Neural crest cell (in vitro differentiated cells): ENCODE measurements around the gene RBM11. TPM values are rescaled to one million over a fixed set of nuclear protein-coding genes. Genes with fewer than 3 reads are reported as not detected.

Experiments
- DNase-seq: peaks from one replicate; pipeline ENCODE4 v3.0.0; 2021; ENCODE audit warnings: low read depth, mixed read lengths, low spot score
- H3K27ac Mint-ChIP-seq: one replicate; pipeline ENCODE4 v1.8.0; 2021; ENCODE audit warnings: mild to moderate bottlenecking, mixed read lengths; ENCODE audit not compliant: unreplicated experiment
- H3K27me3 Mint-ChIP-seq: 2 replicates; pipeline ENCODE4 v1.8.0; 2021; ENCODE audit warnings: low read depth, mild to moderate bottlenecking, mixed read lengths
- H3K36me3 Mint-ChIP-seq: 2 replicates; pipeline ENCODE4 v1.8.0; 2021; ENCODE audit warnings: low read depth, mild to moderate bottlenecking, mixed read lengths
- H3K4me1 Mint-ChIP-seq: 2 replicates; pipeline ENCODE4 v1.8.0; 2021; ENCODE audit warnings: mixed read lengths
- H3K4me3 Mint-ChIP-seq: one replicate; pipeline ENCODE4 v1.8.0; 2021; ENCODE audit warnings: mild to moderate bottlenecking, mixed read lengths
- H3K9me3 Mint-ChIP-seq: 2 replicates; pipeline ENCODE4 v1.8.0; 2021; ENCODE audit warnings: mixed read lengths
- CTCF ChIP-seq: fragments of 200-600 bp; sonication (generic); conservative IDR thresholded peaks from 2 replicates; pipeline ENCODE4 v1.5.0; 2021; ENCODE audit warnings: antibody characterized with exemption, mild to moderate bottlenecking
- total RNA-seq: library from RNA; stranded (reverse); gene quantifications from 2 replicates; pipeline ENCODE4 v1.2.1, GENCODE V29; 2021

Gene RBM11
- total RNA-seq, 1 donor from 2014 or later: 0.65 TPM

- H3K4me3 Mint-ChIP-seq: no peak overlapping the region
- no peaks in the 10 kb centered on the region for H3K36me3 Mint-ChIP-seq
- H3K4me1 Mint-ChIP-seq: no peaks in the 10 kb centered on the region
- H3K9me3 Mint-ChIP-seq: no peaks in the 10 kb centered on the region
- no peak for TF ChIP-seq CTCF
- H3K27me3 Mint-ChIP-seq: peaks cover 29% of the 10 kb centered on the region
- no peak for DNase-seq
- no peak overlapping the region for H3K27ac Mint-ChIP-seq
Measured at GRCh38 chr21:14260174-14260764, 44.3 kb downstream of the RBM11 start.

- H3K27me3 Mint-ChIP-seq: peaks cover 26% of the 10 kb centered on the region
- no peaks in the 10 kb centered on the region for H3K9me3 Mint-ChIP-seq
- H3K4me3 Mint-ChIP-seq: no peak overlapping the region
- no peaks in the 10 kb centered on the region for H3K36me3 Mint-ChIP-seq
- no peaks in the 10 kb centered on the region for H3K4me1 Mint-ChIP-seq
- TF ChIP-seq CTCF: no peak
- H3K27ac Mint-ChIP-seq: no peak overlapping the region
- DNase-seq: no peak
Measured at GRCh38 chr21:14262039-14262438, 46.1 kb downstream of the RBM11 start.

GRCh38 chr21:14263879-14264278, 47.9 kb downstream of the RBM11 start:
- no peaks in the 10 kb centered on the region for H3K4me1 Mint-ChIP-seq
- no peak overlapping the region for H3K27ac Mint-ChIP-seq
- no peaks in the 10 kb centered on the region for H3K36me3 Mint-ChIP-seq
- no peak for TF ChIP-seq CTCF
- H3K9me3 Mint-ChIP-seq: no peaks in the 10 kb centered on the region
- no peak overlapping the region for H3K4me3 Mint-ChIP-seq
- H3K27me3 Mint-ChIP-seq: peaks cover 23% of the 10 kb centered on the region
- no peak for DNase-seq

GRCh38 chr21:14265023-14265422, 49.1 kb downstream of the RBM11 start:
- peaks cover 15% of the 10 kb centered on the region for H3K27me3 Mint-ChIP-seq
- no peak overlapping the region for H3K4me3 Mint-ChIP-seq
- H3K9me3 Mint-ChIP-seq: no peaks in the 10 kb centered on the region
- DNase-seq: no peak
- no peak overlapping the region for H3K27ac Mint-ChIP-seq
- TF ChIP-seq CTCF: no peak
- no peaks in the 10 kb centered on the region for H3K36me3 Mint-ChIP-seq
- H3K4me1 Mint-ChIP-seq: no peaks in the 10 kb centered on the region

GRCh38 chr21:14267076-14267475, 51.1 kb downstream of the RBM11 start:
- no peaks in the 10 kb centered on the region for H3K4me1 Mint-ChIP-seq
- DNase-seq: no peak
- no peak for TF ChIP-seq CTCF
- H3K27me3 Mint-ChIP-seq: peaks cover 17% of the 10 kb centered on the region
- no peak overlapping the region for H3K27ac Mint-ChIP-seq
- no peak overlapping the region for H3K4me3 Mint-ChIP-seq
- no peaks in the 10 kb centered on the region for H3K36me3 Mint-ChIP-seq
- no peaks in the 10 kb centered on the region for H3K9me3 Mint-ChIP-seq
